Body of pancreas (tissue), 4 donors: ENCODE results near the gene FBXW10.
"Not testable (repeated sequence)": the region's sequence is repeated elsewhere in the genome, so short reads cannot be mapped to it uniquely, and the experiment has no call there.

Experiments
- POLR2A ChIP-seq, 3 donors: fragments of 450-650 bp; IDR thresholded peaks; one replicate each; pipeline ENCODE4 v1.6.1; 2016; ENCODE audit warnings: antibody characterized with exemption in 3 of 3, mild to moderate bottlenecking in 2 of 3
- TF ChIP-seq, protein P1 (sequence below), 7 experiments: fragments of 450-650 bp in 4 of 7; fragments of 200-600 bp in 3 of 7; sonication (generic) in 3 of 7; IDR thresholded peaks; one replicate each; pipeline ENCODE4 v1.5.1; 2016 to 2019; ENCODE audit warnings: antibody characterized with exemption in 7 of 7

DNA sequence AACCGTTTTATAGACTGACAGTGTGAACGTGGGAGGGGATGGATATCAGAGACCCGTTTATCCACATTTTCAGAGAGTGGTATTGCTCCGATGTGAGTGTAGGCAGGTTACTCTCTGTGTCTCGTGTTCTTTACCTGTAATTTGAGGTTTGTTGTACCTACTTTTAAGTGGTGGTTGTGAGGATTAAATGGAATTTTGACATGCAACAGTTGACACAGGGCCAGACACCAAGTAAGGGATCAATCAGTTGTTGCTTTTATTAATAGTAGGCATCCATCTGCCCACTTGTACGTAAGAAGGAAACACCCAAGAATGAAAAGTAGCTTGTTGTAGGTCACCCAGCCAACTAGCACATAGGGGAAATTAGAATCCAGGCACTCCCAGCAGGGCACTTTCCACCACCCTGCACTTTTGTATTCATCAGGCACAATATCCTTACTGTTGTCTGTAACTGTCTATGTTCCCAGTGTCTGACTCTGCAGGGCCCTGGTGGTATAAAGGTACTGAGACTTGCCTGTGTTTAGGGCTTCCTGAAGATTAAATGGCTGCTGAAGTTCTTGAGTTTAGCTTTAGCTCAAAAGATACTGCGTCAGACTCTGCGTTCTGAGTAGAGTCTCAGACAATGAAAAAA is 45.3 kb upstream of the FBXW10 start:
- not testable (repeated sequence) for TF ChIP-seq POLR2A (IDR thresholded peaks at IDR 0.05)
- TF ChIP-seq, protein P1, sequence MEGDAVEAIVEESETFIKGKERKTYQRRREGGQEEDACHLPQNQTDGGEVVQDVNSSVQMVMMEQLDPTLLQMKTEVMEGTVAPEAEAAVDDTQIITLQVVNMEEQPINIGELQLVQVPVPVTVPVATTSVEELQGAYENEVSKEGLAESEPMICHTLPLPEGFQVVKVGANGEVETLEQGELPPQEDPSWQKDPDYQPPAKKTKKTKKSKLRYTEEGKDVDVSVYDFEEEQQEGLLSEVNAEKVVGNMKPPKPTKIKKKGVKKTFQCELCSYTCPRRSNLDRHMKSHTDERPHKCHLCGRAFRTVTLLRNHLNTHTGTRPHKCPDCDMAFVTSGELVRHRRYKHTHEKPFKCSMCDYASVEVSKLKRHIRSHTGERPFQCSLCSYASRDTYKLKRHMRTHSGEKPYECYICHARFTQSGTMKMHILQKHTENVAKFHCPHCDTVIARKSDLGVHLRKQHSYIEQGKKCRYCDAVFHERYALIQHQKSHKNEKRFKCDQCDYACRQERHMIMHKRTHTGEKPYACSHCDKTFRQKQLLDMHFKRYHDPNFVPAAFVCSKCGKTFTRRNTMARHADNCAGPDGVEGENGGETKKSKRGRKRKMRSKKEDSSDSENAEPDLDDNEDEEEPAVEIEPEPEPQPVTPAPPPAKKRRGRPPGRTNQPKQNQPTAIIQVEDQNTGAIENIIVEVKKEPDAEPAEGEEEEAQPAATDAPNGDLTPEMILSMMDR (IDR thresholded peaks at IDR 0.05) = not testable (repeated sequence)
